ENCODE measurements around the gene ING1. TPM values are rescaled to one million over a fixed set of nuclear protein-coding genes. Genes with fewer than 3 reads are reported as not detected.
"Not testable (repeated sequence)": the region's sequence is repeated elsewhere in the genome, so short reads cannot be mapped to it uniquely, and the experiment has no call there.

The ING1 gene
- polyA plus RNA-seq, 2 of the 4 experiments (the other 2 are of a cell fraction) = 7.9 to 8.6 TPM

DNA sequence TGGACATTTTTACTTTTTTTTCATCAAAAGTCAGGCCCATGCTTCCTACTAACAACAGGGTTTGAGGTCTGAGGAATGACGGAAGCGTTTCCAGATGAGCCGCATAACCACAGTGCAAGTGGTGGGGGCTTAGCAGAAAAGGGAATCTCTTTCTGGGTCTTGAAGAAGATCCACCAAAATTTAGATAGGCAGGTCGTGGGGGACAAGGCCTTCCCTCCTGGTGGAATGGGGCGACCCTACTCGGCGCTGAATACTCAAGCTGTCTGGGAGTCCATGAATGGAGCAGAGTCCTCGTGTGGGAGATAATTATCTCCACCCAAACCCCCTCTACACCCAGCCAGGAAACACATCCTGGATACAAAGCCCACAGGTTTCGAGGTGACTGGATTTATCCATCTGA, 44.5 kb upstream of the ING1 start:
- H3K4me3 ChIP-seq = no peak overlapping the region
- ATAC-seq (no peak), DNase-seq (ENCODE audit: low read depth in 1 of 2, low spot score in 1 of 2) (no peak), FAIRE-seq (no peak)
- no peaks in the 10 kb centered on the region for H3K4me1 ChIP-seq
- ChIA-PET CTCF (no interaction called here), POLR2A (no interaction called here)
- H3K9me3 ChIP-seq = no peaks in the 10 kb centered on the region
- H3K4me2 ChIP-seq = no peak overlapping the region
- TF ChIP-seq MAZ (IDR thresholded peaks at IDR 0.05; ENCODE audit: borderline replicate concordance, low read depth, low read length) = no peak
- no peak for TF ChIP-seq HOXB5 (CRISPR knock-in tag; IDR thresholded peaks at IDR 0.05)
- TF ChIP-seq TP53 (CRISPR knock-in tag; IDR thresholded peaks at IDR 0.05) = no peak
- no peak for TF ChIP-seq EHMT2 (IDR thresholded peaks at IDR 0.05; ENCODE audit: low read depth)
- TF ChIP-seq, protein P1, sequence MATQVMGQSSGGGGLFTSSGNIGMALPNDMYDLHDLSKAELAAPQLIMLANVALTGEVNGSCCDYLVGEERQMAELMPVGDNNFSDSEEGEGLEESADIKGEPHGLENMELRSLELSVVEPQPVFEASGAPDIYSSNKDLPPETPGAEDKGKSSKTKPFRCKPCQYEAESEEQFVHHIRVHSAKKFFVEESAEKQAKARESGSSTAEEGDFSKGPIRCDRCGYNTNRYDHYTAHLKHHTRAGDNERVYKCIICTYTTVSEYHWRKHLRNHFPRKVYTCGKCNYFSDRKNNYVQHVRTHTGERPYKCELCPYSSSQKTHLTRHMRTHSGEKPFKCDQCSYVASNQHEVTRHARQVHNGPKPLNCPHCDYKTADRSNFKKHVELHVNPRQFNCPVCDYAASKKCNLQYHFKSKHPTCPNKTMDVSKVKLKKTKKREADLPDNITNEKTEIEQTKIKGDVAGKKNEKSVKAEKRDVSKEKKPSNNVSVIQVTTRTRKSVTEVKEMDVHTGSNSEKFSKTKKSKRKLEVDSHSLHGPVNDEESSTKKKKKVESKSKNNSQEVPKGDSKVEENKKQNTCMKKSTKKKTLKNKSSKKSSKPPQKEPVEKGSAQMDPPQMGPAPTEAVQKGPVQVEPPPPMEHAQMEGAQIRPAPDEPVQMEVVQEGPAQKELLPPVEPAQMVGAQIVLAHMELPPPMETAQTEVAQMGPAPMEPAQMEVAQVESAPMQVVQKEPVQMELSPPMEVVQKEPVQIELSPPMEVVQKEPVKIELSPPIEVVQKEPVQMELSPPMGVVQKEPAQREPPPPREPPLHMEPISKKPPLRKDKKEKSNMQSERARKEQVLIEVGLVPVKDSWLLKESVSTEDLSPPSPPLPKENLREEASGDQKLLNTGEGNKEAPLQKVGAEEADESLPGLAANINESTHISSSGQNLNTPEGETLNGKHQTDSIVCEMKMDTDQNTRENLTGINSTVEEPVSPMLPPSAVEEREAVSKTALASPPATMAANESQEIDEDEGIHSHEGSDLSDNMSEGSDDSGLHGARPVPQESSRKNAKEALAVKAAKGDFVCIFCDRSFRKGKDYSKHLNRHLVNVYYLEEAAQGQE (IDR thresholded peaks at IDR 0.05) = no peak
- H3K27ac ChIP-seq = no peak overlapping the region
- 88% methylated on average over 9 of the region's 9 CpGs for WGBS (ENCODE audit: missing lambda C conversion rate)

DNA sequence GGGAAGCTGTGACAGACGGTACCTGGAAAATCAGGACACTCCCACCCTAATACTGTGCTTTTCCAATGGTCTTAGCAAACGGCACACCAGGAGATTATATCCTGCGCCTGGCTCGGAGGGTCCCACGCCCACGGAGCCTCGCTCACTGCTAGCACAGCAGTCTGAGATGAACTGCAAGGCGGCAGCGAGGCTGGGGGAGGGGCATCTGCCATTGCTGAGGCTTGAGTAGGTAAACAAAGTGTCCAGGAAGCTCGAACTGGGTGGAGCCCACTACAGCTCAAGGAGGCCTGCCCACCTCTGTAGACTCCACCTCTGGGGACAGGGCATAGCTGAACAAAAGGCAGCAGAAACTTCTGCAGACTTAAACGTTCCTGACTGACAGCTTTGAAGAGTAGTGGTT, 43.7 kb upstream of the ING1 start:
- POLR2A ChIA-PET; CTCF ChIA-PET; FAIRE-seq; H3K4me2 ChIP-seq; H3K4me1 ChIP-seq; DNase-seq (ENCODE audit: low read depth in 1 of 2, low spot score in 1 of 2); H3K4me3 ChIP-seq; H3K9me3 ChIP-seq; H3K27ac ChIP-seq; ATAC-seq: not testable (repeated sequence)
- 85% methylated on average over 11 of the region's 11 CpGs for WGBS (ENCODE audit: missing lambda C conversion rate)

DNA sequence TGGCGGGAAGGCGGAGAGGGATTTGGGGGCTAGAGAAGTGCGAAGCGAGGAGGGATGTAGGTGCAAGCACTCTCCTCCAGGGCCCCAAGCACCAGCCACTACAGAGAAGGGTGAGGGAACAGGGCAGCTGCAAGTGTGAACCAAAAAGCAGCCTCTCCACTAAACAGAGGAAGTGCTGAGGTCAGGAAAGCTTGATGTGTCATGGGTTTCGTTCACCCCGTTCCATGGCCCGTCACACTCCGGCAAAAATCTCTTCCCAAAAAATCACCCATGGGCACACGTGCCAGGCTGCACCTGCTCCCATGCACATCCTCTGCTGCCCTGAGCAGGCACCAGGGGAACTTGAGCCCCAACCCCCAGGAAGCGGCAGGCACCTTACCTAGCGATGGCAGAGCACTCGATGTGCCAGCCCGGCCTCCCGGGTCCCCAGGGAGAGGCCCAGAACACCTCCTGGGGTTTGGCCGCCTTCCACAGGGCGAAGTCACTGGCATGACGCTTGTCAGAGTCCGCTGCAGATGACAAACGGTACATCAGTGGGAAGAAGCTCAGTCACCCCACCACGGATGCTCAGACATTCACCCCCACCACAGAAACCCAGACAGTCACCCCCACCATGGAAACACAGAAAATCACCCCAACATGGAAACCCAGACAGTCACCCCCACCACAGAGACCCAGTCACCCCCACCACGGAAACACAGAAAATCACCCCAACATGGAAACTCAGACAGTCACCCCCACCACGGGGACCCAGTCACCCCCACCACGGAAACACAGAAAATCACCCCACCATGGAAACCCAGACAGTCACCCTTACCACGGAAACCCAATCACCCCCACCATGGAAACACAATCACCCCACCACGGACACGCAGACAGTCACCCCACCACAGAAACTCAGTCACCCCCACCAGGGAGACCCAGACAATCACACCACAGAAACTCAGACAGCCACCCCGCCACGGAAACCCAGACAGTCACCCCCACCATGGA, 36.6 kb upstream of the ING1 start:
- Histone ChIP-seq H3K9me3 (no peaks in the 10 kb centered on the region), H3K4me2 (no peak overlapping the region), H3K4me1 (no peaks in the 10 kb centered on the region), H3K27ac (no peak overlapping the region), H3K4me3 (no peak overlapping the region)
- TF ChIP-seq NPAS2 (CRISPR knock-in tag; IDR thresholded peaks at IDR 0.05; ENCODE audit: borderline replicate concordance) (no peak), CBX8 (IDR thresholded peaks at IDR 0.05) (no peak), MAFK (IDR thresholded peaks at IDR 0.05; ENCODE audit: partially characterized antibody) (no peak), KDM5A (IDR thresholded peaks at IDR 0.05) (no peak), MYC (IDR thresholded peaks at IDR 0.05; ENCODE audit: borderline replicate concordance, low read length) (no peak), ZSCAN20 (CRISPR knock-in tag; IDR thresholded peaks at IDR 0.05) (no peak), ZNF302 (CRISPR knock-in tag; IDR thresholded peaks at IDR 0.05) (no peak), JUN (IDR thresholded peaks at IDR 0.05) (no peak)
- TF ChIP-seq, protein P1 (IDR thresholded peaks at IDR 0.05) = no peak
- FAIRE-seq = no peak
- no peak for DNase-seq (ENCODE audit: low read depth in 1 of 2, low spot score in 1 of 2)
- CTCF ChIA-PET = interaction anchor here (1.0 kb wide), 1 partner anchor 31 kb away, joined by 3 read pairs; no protein-coding TSS in a partner anchor
- POLR2A ChIA-PET = interaction anchor here (1.0 kb wide), 1 partner anchor 38 kb away, joined by 3 read pairs; no protein-coding TSS in a partner anchor
- no peak for ATAC-seq
- WGBS (ENCODE audit: missing lambda C conversion rate) = 92% methylated on average over 15 of the region's 28 CpGs
